RPMI8226 (cell line): ENCODE data around the gene PLPPR1.
"Not testable (repeated sequence)": the region's sequence is repeated elsewhere in the genome, so short reads cannot be mapped to it uniquely, and the experiment has no call there.

ENCODE experiments used
- DNase-seq: peaks from one replicate; pipeline ENCODE4 v3.0.0-alpha.2; 2015

The PLPPR1 gene

DNA sequence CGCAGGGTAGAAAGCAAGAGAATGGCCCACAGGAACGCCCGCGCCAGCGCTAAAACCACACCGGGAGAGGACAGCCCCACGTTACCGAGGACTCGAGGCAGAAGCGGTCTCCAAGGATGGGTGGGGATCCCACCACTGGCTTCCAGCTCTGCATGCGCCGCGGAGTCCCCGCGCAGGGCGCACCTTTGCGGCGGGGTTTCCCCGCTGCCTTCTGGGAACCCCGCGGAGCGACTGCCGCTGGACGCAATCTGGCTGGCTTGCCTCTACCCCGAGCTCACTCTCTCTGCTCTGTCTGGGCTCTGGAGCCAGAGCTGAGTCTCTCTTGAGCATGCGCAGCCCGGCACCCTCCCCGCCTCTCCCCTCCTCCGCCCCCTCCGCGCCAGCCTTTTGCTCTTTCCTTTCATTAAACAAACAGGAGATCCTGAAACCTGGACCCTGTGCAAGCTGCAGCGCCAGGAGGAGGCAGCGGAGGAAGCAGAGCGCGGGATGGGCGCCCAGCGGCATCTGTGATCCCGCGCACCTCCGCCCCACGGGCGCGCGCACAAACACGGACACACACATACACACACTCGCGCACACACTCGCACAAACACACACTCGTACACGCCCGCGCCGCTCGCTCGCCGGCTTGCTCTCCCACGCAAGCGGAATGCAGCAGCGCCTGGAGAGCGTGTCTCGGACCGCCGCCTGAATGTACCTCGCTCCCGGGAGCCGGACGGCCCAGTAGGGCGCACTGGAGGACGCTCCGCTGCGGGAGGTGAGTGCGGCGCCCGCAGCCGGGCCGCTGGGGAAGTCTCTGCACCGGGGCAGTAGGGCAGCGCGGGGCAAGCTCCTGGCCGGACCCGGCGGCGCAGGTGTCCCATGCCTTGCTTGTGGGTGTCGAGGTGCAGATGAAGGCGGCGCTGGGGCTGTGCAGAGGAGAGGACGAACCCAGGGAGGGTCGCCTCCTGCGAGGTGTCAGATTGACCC is at the start of gene PLPPR1:
Gene PLPPR1 (plus strand): TSS at position 382 of the 969 bp plus-strand sequence.
- DNase-seq = peak; percentile 8

DNA sequence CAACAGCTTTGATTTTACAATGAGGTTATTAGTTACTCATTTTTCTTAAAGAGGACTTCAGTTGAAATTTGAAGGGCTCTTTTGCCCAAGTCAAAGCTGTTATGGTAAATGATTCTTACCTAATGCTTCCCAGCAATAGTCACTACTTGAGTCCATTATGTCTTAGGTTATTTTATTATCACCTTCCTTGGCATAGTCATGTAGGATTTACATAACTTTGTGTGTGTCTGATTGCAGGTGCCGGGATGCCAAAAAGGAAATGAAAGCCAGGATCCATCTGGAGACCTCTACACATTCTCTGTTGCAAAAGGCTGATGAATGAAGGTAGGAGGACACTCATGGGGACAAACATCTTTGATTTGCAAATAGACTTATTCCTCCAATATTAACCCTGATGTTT is 38.8 kb upstream of the PLPPR1 start:
- no peak for DNase-seq

DNA sequence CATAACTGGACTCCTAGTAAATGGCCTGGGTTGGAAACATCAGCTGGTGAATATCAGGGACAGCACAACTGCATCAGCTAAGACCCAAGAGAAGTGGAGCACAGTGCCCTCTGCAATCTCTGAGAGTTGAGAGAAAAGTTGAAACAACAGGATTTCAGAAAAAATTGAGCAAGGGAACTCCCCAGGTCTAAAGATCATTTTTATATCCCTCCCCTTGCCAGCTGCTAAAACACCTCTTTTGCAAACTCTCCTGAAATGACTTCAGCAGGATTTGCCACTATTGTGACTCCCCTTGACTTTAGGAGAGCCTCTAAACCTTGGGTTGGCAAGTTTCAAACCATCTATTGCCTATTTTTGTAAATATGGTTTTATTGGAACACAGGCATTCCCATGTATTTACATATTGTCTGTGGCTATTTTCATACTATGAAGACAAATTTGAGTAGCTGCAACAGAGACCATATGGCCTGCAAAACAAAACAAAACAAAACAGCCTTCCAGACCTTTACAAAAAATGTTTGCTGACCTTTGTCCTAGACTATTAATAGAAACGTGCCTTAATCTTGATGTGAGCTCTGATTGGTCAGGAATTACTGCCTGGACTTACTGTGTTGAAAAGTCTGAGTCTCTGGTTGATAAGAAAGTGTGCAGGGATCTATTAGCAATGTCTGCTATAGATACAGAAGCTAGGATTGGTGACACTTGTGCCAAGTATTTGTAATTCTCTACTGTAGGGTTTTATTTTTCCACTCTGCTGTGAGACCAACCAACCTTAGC is 37.7 kb upstream of the PLPPR1 start:
- no peak for DNase-seq

DNA sequence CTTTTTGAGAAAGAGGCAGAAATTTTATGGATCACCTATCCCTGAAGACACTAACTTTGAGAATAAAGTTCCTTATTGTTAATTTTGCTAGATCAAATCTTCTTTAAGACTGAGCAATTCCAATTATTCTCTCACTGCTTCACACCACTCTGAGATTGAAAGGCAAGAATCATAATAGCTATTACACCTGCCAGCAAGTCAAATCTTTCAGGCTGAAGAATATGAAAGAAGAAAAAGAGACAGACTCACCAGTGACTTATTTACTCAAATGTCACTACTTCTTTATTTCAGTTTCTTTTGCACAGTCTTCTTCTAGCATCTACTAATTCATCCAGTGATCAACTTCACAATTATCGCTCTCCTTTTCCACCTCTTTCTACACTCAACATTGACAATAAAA is 35.9 kb upstream of the PLPPR1 start:
- no peak for DNase-seq

DNA sequence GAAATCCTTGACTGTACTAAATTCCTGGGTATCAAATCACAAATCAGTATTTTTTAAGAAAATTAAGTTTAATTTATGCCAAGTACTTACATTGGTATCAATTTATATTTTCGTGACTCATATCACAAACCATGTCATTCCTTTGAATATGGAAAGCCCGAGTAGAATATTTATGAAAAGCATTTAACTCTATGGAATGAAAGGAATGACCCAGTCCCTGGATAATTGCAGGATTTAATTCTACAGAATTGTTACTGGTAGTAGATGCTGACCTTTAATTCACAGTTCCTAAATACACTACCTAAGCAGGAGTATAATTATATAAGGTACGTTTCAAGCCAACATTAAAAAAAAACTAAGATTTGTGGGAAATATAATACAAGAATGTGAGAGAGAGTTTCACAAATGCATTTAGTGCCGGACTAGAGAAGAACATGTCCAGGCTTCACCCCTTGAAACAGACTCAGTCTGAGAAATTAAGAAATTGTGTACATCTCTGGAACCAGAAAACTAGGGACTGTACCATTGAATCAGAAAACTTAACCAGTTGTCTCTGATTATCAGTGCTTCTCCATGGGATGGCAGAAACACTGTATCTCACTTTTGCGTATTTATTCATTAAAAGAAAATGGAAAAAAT is 28.5 kb upstream of the PLPPR1 start:
- no peak for DNase-seq

DNA sequence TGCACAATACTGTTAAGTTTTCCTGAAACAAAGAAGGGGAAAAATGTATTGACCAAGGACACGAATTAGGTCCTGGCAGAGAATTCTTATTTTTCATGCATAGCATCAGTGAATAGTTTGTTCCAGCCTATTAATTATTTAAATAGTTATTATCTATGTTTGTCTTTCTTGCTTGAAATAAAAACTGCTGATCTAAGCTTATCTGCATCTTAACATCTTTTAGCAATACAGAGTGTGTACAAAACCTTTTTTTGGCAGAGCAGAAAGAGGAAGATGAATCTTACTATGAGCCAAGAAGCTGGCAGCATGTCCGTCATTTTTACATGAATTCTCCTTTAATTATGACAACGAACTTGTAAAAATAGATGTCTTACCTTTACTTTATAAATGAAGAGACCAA is 23.3 kb upstream of the PLPPR1 start:
- no peak for DNase-seq

DNA sequence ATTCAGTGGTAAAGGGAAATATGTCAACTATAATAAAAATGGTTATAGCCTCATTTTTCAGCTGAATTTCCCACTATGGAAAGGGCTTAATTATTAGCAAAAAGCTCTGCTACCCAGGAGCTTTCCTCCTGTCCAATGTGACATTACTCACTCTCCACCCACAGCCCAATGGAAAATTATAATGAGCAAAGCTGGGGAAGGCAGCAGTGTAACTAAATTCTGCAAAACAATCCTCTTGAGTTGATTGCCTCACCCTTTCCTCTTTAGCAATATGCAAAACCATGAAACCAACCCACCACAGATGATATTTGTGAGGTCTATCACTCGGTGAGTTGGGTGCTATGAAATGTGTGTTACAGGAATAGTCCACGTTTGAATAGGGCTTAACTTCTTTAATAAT is 14.0 kb upstream of the PLPPR1 start:
- DNase-seq = no peak

DNA sequence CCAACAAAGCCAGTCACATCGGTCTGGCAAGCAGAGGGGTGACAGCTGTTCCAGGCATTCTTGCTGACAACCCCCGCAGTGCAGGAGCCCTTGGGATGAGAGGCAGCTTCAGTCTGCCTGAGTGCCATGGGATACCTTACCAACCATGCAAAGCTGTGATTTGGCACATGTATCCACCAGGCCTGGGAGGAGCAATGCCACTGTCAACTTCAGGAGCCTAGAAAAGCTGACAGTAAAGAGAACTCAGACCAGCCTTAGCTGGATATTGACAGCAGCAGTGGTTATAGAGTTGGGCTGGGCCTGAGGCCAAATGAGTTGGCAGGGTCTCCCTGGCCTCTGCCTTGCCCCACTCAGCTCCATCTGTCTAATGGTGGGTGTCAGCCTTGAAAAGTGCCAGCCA is 10.1 kb upstream of the PLPPR1 start:
- no peak for DNase-seq

DNA sequence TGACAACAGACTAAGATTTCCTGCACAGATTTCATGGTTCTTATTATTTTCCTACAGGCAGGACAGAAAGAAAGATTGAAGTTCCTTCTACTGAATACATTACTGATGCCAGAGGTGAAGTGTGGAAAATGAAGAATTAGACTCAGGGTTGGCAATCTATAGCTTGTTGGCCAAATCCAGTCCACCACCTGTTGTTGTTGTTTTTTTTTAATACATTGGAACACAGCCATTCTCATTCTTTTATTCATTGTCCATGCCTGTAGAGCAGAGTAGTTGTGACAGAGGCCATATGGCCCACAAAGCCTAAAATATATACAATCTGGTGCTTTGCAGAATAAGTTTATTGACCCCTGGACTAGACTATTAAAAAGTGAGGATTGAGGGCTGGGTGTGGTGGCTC is 5.8 kb upstream of the PLPPR1 start:
- DNase-seq = no peak

DNA sequence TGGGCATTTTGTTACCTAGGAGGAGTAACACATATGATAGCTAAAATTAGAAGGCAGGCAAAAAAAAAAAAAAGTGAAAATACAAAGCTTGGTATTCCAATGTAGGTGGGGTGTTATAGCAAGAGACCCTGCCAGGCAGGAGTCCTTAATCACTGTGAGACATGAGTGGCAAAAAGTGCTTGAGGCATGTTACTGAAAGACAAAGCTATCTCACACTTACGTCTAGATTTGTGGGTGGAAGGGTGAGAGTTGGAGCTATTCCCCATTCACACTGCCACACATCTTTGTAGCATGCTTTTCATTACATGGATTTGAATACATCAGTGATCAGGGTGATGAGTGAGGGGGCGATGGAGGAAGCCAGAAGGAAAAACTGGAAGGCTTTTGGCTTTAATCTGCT is 2.6 kb upstream of the PLPPR1 start:
- DNase-seq = no peak

DNA sequence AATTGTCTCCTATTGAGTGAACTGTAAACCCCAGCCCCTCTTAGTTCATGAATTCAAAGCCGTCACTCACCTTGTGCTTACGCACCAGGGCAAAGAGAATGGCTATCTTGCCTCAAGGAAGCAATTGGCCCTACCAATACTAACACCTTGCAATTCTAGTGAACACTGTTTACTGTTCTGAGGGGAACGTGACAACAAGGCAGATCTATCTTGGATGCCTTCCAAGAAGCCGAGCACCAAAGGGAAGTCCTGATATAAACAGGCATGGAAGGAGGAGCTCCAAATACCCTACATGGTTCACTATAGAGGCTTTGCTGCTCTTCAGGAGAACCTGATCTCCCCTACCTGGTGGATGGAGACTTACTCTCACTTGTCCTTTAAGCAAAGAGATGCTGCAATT is 1.7 kb upstream of the PLPPR1 start:
- DNase-seq = peak; percentile 6

DNA sequence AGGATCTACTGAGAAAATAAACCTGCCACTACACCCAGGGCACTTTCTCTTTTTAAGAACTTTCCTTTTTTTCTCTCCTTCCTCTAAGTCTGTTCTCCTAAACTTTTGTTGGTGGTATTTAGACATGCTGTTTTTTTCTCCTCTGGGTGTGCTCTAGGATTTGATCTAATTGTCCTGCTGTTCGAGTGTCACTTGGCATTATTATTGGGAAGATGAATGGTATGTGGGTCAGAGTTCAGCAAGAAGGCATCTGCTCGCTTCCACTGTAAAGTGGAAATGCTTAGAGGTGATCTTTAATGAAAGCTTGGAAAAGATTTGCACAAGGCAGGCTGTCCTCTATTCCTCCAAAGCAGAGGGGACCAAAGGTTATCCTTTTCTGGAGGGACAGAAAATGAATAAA is 1.3 kb upstream of the PLPPR1 start:
- DNase-seq = no peak

DNA sequence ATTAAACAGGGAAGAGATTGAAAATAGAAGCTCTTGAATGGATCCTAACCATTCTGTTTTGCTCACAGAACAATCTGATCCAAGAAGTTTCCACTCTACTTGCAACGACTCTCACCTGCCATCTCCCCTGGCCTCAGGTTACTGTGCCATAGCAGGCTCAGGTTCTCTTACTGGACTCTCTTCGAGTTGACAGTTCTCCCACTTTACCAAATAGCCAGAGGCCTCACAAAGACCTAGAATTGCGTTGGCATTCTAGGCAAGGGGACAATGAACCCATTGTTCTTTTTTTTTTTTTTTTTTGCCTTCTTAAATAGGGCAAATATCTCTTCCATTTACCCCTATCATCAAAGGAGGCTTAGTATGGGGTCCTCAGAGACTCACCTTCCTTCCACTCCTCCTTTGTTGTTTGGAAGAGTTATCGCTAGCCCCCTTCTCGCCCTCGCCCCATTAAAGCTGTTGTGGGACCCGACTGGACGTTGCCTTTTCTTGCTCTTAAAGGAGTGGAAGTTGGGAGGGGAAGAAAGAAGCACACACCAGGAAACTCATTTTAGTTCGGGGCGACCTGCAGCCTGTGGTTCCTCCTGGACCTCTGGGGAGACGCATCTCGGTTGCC is 688 bp upstream of the PLPPR1 start:
- no peak for DNase-seq

DNA sequence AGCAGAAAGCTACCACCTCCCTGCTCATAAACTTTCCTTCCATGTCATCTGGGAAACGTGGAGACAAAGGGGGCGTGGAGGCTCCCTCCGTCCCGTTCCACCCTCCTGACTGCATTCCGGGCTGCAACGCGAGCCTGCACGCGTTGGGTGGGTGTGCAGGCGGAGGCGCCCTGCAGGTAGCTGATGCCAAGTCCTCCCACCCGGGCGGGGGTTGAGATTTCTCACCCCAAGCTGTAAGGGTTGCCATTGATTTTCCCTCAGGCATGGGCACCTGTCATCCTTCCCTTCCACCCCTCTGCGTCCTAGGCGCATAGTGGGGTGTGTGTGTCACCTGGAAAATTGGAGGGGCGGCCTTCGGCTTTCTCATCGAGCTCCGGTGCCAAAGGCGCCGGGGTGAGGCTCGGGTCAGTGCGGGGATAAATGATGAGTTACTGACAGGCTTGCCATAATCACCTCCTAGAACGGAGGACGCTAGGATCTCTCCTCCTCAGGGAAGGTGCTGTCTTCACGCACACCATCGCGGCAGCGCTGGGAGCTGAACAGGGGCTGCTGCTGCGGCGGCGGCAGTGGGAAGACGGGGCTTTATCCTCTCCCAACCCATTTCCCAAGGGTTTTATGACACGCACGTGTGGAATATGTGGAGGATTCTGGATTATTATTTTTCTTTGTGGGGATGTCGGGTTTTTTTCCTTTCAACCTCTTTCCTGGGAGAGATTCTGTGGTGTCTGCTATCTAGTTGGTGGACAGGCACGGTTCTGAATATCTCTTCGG is 973 bp downstream of the PLPPR1 start:
- DNase-seq = no peak

DNA sequence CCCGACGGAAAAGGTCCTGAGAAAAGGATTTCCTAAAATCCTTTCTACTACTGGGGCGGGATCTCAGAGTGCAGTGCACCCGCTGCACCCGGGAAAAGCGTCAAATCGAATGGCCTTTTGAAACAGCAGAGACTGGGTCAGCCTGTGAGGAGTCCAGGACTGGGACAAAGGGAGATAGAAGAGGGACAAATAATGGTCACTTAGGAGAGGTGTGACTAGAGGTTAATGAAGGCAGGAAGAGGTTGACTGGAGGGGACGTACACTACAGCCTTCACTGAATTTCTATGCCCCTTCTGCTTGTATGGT is 1.5 kb downstream of the PLPPR1 start:
- no peak for DNase-seq

DNA sequence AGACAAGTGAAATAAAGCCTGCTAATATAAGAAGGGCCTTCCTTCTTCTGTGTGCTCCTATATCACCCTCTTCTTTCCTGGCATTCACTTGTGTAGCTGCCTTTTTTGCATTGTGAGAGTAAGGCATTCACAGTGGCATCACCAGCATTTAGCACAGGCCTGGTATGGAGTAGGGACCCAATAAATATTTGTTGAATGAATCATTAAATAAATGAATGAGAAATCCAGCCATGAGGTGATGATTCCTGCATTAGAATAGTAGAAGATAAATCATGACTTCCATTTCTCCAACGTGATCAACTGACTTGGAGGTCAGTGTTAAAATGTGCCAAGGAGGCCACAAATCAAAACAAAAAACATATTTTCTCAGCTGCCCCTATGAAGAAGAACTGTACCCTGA is 3.9 kb downstream of the PLPPR1 start:
- no peak for DNase-seq

DNA sequence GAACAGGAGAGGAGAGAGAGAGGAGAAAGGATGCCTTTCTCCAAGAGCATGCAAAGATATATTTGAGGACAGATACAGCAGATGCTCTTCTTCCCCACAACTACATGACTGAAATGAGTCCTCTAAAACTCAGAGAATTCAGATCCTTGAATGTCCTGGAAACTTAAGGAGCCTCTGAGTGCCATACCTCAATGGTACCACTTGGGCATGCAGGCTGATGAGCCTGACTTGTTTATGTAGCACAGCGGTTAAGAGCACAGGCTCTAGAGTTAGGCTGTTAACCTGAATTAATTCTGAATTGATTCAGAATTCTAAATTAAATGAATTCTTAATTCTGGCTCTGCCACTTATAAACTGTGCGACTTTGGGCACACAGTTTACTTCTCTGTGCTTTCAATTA is 5.7 kb downstream of the PLPPR1 start:
- DNase-seq = no peak

DNA sequence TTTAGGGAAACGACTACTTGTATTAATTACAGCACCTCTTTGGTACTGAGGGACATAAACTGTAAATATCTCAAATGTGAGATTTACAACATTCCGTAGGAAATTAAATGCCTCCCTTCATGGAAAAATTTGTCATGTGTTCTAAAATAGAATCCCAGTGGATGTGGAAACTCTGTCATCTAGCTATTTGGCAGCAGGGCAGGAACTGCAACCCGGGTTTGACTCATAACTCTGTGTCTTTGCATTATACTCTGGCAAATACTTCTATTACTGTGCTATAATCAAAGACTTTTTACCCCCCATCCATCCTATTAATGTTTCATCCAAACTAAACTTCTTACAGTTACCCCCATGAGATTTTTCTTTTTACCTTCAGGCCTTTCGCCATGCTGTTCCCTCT is 6.6 kb downstream of the PLPPR1 start:
- DNase-seq = no peak

DNA sequence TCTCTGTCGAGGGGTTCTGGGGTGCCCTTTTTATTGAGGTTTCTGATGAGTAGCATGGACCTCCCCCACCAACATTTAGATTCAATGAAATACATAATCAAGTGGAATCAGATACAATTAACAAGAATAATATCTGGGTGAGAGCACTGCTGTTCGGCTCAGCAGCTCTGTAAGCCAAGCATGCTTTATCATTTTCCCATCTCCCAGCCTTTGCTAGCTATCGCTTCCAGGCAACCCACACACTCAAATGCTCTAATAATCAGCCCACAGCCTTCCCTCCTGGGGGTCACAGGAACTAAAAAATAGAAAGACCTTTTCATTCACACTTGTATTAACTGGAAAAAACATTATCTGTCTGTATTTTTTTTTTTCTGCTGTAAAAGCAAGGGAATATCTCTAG is 8.9 kb downstream of the PLPPR1 start:
- no peak for DNase-seq

DNA sequence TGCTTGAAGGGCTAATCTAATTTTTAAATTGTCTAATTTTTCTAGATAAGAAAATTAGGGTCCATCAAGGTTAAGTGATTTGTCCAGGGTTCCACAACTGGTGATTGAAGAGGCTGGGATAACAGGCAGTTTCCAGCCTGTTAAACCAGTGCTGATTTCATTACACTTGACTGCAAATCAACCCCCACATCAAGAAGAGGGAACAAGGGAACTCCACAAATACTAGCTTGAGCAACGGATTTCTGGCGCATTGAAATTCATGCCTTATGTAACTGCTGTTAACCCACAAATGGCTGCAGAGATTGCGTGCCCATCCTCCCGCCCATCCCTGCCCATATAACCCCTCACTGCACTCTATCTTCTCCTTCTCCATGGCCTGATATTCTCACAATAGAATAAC is 10.0 kb downstream of the PLPPR1 start:
- DNase-seq = no peak

DNA sequence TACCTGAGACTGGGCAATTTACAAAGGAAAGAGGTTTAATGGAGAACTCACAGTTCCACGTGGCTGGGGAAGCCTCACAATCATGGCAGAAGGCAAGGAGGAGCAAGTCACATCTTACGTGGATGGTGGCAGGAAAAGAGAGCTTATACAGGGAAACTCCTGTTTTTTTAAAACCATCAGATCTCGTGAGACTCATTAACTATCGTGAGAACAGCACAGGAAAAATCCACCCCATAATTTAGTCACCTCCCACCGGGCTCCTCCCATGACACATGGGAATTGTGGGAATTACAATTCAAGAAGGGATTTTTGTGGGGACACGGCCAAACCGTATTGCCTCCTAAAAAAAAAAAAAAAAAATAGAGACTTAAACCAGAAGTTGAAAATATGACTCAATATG is 11.1 kb downstream of the PLPPR1 start:
- DNase-seq = not testable (repeated sequence)

DNA sequence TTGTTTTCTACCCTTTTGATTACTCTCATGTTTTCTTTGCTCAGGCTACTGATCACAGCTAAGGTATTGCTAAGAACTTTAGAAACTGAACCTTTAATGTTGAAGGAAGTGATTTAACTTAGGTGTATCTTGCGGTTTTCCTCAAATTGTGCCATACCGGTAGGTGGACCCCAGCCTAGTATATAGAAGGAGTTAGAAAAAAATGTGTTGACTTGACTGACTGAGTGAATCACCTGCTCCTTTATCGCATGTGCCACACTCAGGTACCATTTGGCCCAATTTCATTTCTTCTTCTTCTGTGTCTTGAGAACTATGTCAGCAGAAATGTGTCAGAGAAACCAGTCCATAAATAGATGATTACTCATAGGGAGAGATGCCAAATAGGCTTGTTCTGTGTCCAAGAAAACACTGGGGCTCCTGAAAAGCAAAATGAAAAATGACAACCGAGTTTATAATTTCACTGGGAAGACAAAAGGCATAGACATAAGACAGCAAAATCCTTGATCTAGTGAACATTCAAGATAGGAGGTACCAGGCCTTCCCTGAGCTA is 19.4 kb downstream of the PLPPR1 start:
- DNase-seq = peak; percentile 6
